HG03469 (cell line): Measurements from ENCODE around the gene PRKG2.

Source experiments
- ATAC-seq: cut with Tn5 transposase; IDR thresholded peaks from one replicate; pipeline ENCODE4 v1.9.1; 2021; ENCODE audit warnings: mild to moderate bottlenecking, moderate library complexity, moderate number of reproducible peaks; ENCODE audit not compliant: unreplicated experiment

Gene PRKG2

DNA sequence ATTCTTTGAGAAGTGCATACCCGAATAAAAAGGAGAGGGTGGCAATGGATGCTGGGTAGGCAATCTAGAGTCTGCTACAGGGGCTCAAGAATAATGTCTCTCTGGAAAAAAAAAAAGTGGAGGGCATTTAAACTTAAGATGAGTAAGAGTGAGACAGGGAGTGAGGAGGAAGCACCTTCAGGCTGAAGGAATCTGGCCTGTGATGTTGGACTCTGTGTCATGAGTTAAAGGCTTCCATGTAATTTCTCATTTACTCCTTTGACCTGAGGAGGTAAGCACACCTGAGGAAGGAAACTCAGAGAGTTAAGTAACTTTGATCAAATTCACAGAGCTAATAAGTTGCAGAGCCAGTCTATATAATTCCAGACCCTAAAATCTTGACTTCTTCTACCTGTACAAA, 3.2 kb upstream of the PRKG2 start:
- ATAC-seq = no peak

DNA sequence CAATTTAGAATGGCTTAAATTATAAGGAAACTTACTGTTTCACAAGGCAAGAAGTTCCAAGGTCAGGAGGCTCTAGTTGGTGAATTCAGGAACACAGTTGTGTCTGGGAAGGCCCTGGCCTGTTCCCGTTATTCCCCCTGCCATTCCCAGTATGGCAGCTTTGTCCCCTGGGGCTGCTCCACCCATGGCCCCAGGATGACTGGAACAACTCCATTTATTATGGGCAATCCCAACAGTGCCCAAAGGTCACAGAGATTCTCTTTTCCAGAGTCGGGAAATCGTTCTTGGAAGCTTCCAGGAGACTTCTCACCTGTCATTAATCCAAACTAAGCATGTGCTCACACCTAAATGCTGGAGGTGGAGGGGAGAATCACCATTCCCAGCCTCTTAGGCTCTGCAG, 2.8 kb upstream of the PRKG2 start:
- ATAC-seq = no peak

GRCh38 chr4:81215931-81216330, 909 bp upstream of the PRKG2 start:
- ATAC-seq = no peak

DNA sequence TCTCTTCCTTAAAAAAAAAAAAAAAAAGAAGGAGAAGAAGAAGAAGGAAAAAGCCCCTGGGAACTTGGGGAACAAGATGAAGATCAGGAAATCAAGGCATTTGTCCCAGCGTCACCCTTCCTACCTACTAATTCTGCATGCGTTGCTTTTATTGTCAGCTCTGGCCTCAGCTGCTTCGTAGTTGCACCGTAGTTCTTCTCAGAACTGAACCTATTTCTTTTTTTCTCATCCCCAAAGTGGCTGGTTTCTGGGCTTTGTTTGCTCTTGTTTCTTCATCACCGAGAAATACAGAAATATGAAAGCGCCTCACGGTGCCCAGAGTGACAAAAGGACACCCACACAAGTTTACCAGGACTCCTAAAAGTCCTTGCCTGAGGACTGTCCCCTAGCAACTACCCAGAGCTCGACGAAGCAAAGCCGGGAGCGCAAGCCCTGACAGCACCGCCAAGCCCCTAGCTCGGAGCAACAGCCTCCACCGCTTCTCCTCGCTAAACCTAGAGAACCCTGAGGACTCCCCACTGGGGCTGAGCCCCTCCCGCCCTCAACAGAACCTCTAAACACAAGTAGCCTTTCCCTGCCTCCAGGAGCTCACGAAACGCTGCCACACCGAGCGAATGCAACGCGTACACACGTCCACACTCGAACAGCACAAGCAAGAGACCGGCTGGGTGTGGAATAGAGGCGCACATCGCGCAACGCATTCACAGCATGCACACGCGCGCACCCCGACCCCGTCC, 710 bp downstream of the PRKG2 start:
- no peak for ATAC-seq

GRCh38 chr4:81213671-81214070, 1.4 kb downstream of the PRKG2 start:
- no peak for ATAC-seq

DNA sequence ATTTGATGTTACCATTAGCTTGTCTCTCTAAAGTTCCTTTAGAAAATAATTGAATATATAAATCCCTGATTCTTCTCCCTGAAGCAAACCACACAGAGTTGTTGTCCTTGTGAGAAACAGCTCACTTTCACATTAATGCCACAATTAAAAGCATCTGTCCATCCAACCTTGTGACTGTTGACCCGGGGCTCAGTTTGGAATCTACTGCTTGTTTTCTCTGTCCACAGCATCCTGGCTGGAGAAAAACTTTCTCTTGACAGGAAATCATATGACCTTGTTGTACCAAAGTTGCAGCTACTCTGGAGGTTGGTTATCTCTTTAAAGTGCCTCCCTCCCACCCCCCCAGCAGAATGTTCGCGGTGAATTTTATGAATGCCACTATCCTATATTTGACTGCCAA, 3.1 kb downstream of the PRKG2 start:
- no peak for ATAC-seq

DNA sequence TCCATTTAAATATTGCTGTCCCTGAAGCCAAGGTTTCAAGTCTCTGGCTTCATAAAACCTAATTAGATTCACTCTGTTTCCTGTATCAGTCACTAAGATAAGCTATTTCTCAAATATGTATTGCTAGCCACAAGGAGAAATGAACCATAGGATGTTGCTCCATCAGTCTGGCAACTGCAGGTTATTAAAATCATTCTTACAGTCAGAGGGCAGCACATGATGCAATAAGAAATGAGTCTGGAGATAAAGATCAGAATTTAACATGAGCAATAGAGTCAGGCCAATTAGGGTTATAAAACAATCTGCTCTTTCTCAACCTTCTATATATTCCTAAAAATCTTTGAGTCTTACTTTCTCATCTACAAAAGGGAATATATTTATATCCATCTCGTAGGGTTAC, 7.2 kb downstream of the PRKG2 start:
- ATAC-seq = no peak

DNA sequence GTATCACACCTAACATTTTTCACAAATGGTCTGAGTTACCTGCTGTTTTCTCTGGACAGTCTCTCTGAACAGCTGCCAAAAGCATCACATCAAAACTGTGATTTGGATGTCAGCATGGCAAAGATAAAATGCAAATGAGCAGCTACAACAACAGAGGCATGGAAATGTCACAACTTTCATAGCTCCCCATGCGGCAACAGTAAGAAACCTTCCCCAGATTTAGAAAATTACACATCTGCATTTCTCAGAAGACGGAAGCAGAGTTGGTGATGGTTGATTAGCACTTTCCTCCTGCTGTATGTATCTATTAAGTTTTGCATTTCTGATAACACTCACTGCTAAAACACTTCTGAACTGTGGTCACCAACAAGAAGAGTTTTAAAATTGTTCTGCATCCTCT, 9.7 kb downstream of the PRKG2 start:
- no peak for ATAC-seq

DNA sequence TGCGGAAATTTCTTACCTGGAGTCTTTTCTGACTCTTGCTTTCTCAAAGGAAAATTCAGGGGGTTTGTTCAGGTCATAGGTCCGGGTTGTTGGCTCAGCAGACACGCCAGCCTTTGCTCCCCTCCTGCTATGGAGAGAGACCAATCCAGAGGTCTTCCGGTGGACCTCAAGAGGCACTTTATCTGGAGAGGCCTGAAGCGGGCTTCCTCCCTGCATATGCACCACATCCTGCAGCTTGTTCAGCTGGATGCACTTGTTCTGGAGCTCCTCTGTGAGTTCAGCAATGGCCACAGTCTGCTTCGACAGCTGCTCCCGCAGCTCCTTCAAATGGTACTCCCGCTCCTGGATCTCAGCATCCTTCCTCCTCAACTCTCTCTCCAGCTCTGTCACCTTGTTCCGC, 10.5 kb downstream of the PRKG2 start:
- no peak for ATAC-seq

DNA sequence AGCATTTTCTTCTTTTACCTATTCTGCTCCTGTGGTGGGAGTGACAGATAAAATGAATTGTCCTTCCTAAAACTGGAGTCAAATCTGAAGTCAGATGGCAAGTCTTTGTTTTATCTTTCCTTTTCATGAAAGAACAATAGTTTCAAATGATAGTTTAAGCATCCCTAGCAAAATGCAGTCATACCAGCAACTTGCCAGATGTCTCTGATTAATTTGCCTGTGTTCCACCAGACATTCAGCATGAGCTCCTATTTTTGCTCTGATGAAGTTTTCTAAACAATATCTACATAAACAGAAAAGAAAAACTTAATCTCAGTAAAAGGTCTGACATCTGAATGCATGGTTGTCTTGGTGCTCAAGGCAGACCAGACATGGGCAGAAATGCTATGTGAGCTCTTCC, 15.2 kb downstream of the PRKG2 start:
- no peak for ATAC-seq

- ATAC-seq = no peak
These were observed 16.4 kb downstream of the PRKG2 start for GRCh38 chr4:81198609-81199008.

DNA sequence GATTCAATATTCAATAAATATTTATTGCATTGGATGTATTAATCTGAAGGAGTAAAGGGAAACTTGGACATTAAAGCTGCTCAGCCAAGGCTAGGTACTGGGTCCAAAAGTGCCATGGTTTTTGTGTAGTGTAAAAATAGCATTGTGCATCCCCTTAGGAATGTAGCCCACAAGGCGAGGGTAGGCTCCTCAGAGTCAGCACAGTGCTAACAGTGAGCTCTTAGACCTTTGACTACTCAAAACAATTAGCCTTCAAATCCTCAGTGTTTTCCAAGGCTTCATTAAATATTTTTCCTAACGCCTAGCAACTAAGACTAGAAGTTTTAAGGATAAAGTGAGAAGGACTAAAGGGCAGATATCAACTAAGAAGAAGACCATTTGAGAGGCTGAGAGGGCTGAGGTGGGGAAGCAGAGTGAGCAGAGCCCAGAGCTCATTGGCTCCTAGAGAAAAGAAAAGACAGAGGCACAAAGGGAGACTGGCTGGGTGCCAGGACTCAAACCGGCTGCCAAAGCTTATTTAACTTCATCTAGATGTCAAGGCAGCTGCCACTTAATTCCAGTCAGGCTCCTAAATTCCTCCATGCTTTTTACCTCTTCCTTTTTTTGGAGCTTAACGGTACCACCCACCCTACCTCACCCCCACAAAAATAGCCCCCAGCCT, 17.0 kb downstream of the PRKG2 start:
- ATAC-seq = no peak

DNA sequence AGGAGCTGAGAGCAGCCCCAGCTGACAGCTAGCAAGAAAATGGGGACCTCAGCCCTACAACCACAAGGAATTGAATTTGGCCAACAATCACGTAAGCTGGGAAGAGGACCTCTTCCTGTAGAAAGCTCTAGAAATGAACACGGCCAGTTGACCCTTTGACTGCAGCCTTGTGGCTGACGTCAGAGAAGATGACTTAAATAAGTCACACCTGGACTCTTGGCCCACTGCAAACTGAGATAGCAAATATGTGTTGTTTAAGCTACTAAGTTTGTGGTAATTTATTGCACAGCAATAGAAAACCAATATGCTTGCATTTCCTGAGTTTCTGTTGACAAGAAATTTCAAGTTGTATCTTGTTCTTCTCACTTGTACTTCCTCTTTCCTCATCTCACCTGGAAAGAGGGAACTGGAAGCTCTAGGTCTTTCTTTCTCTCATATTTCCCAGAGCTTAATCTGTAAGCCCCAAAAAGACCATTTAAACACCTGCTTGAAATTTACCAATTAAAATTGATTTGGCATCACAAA, 18.8 kb downstream of the PRKG2 start:
- no peak for ATAC-seq

DNA sequence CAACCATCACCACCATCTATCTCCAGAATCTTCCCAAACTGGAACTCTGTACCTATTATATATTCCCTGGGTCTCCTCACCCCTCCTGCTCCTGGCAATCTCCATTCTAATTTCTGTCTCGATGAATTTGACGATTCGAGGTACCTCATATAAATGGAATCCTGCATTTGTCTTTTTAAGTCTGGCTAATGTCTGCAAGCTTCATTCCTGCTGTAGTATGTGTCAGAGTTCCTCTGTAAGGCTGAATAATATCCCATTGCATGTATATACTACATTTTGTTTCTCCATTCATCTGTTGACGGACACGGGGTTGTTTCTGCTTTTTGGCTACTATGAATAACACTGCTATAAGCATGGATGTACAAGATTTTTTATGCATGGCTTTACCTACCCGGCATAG, 19.5 kb downstream of the PRKG2 start:
- no peak for ATAC-seq

DNA sequence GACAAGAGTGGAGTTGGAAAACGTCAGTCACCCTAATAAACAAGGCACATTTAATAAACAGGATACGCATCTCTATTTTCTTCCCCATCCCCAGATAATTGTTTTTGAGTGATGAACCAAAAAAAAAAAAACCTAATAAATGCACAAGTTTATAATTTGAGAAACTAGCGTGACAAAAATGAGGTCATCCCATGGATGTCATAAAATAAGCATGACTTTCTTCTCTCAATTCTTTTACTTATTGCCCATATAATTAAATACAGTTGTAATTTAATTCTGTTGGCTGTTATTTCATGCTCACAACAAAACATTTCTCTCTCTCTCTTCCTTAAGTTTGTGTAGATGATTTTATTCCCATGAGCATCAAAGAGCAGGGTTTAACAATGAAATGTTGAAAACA, 20.7 kb downstream of the PRKG2 start:
- ATAC-seq = no peak

DNA sequence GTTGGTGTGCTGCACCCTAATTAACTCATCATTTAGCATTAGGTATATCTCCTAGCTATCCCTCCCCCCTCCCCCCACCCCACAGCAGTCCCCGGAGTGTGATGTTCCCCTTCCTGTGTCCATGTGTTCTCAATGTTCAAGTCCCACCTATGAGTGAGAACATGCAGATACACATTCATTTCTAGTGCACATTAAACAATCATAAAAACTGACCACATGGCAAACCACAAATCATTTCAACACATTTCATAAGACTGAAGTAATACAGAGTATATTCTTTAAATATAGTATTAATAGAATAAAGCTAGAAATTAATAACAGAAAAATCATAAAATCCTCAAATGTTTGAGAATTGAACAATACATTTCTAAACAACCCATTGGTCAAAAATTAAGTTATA, 34.1 kb downstream of the PRKG2 start:
- no peak for ATAC-seq

- ATAC-seq = no peak
These were observed 35.7 kb downstream of the PRKG2 start for GRCh38 chr4:81179326-81179725.

GRCh38 chr4:81173213-81173612, 41.8 kb downstream of the PRKG2 start:
- ATAC-seq = no peak

DNA sequence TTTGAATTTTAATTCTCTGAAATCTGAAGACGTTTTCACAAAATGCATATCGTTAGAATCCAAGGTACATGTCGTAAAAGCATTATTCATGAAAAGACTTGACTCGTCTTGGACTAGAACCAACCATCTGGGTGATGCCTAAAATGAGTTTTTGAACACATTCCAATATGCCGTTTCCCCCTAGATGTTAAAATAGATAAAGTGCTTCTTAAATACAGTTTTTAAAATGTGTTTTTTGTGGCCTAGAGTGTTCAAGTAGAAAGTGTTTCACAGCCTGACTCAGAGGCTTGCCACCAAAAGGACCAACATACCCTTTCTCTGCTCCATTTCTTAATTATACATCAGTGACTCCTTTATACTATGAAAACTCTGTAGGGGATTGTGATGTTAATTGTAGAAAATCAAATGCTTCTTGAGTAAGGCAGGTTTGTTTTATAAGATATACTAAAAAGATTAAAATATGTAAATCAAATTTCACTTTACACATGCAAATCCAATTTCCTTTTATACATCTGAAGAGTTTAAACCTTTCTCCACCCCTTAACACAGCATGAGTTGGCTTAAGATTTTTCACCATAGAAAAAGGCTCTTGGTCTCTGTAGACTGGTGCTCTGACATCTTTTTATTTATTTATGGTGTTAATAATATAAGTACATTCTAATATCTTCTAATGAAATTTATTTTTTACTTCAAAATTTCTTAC, 48.4 kb downstream of the PRKG2 start:
- no peak for ATAC-seq

- no peak for ATAC-seq
These were observed 49.1 kb downstream of the PRKG2 start for GRCh38 chr4:81165861-81166430.

- ATAC-seq = no peak
These were observed 50.2 kb downstream of the PRKG2 start for GRCh38 chr4:81164623-81165416.
